Activated effector memory CD4-positive, alpha-beta T cell treated with anti-CD3 and anti-CD28 coated beads, Interleukin-2, amount 50 U/mL, for 16 hours (primary cell): ENCODE data around the gene ONECUT3.
"Not testable (repeated sequence)": the region's sequence is repeated elsewhere in the genome, so short reads cannot be mapped to it uniquely, and the experiment has no call there.

Experiments used
- DNase-seq: peaks from one replicate; pipeline ENCODE4 v3.0.0-alpha.2; 2020

The ONECUT3 gene

GRCh38 chr19:1752757-1753728 lies at the start of gene ONECUT3:
Gene ONECUT3 (plus strand): TSS chr19:1753506. CDS start chr19:1753663, 157 bp downstream.
- DNase-seq, result no peak

- no peak for DNase-seq
These were observed 49.0 kb upstream of the ONECUT3 start for GRCh38 chr19:1704339-1704738.

- no peak for DNase-seq
These were observed 47.9 kb upstream of the ONECUT3 start for GRCh38 chr19:1705367-1705766.

GRCh38 chr19:1706646-1707045 lies 46.7 kb upstream of the ONECUT3 start:
- not testable (repeated sequence) for DNase-seq

- DNase-seq, result no peak
These were observed 46.1 kb upstream of the ONECUT3 start for GRCh38 chr19:1707240-1707639.

- no peak for DNase-seq
These were observed 40.1 kb upstream of the ONECUT3 start for GRCh38 chr19:1713170-1713569.

- no peak for DNase-seq
These were observed 37.8 kb upstream of the ONECUT3 start for GRCh38 chr19:1715540-1715939.

- no peak for DNase-seq
These were observed 35.9 kb upstream of the ONECUT3 start for GRCh38 chr19:1717200-1717969.

- DNase-seq, result no peak
These were observed 35.4 kb upstream of the ONECUT3 start for GRCh38 chr19:1717970-1718264.

- no peak for DNase-seq
These were observed 34.6 kb upstream of the ONECUT3 start for GRCh38 chr19:1718420-1719291.

- DNase-seq, result no peak
These were observed 33.8 kb upstream of the ONECUT3 start for GRCh38 chr19:1719519-1719918.

- no peak for DNase-seq
These were observed 33.1 kb upstream of the ONECUT3 start for GRCh38 chr19:1720237-1720636.

GRCh38 chr19:1725100-1726064 lies 27.9 kb upstream of the ONECUT3 start:
- DNase-seq, result peak; percentile 75

GRCh38 chr19:1728816-1729567 lies 24.3 kb upstream of the ONECUT3 start:
- DNase-seq, result no peak

GRCh38 chr19:1729568-1729925 lies 23.8 kb upstream of the ONECUT3 start:
- DNase-seq, result no peak

GRCh38 chr19:1730157-1730556 lies 23.1 kb upstream of the ONECUT3 start:
- no peak for DNase-seq

- DNase-seq, result no peak
These were observed 18.9 kb upstream of the ONECUT3 start for GRCh38 chr19:1734321-1734966.

- no peak for DNase-seq
These were observed 17.0 kb upstream of the ONECUT3 start for GRCh38 chr19:1736280-1736679.

GRCh38 chr19:1736927-1737326 lies 16.4 kb upstream of the ONECUT3 start:
- DNase-seq, result no peak

GRCh38 chr19:1739960-1740629 lies 13.2 kb upstream of the ONECUT3 start:
- no peak for DNase-seq
